ENCODE results near the gene ROBO1. TPM values are rescaled to one million over a fixed set of nuclear protein-coding genes. Genes with fewer than 3 reads are reported as not detected.

ROBO1 gene
- total and polyA plus RNA-seq, 2 donors (not counting 1 experiment from before 2014, with no cell fraction given) = 0.27 to 3.2 TPM

- no peaks in the 10 kb centered on the region for H3K79me2 ChIP-seq (ENCODE audit: control insufficient read depth, insufficient read depth, low read length)
- ChIA-PET POLR2A (no interaction called here), CTCF (no interaction called here)
- DNase-seq (no peak), ATAC-seq (ENCODE audit: low read depth) (no peak)
- no peak overlapping the region for H3K4me2 ChIP-seq (replicated peaks; ENCODE audit: low read depth, low read length, poor library complexity, severe bottlenecking)
- H3K27me3 Mint-ChIP-seq = no peaks in the 10 kb centered on the region
- 59% methylated on average over 4 of the region's 5 CpGs for WGBS (ENCODE audit: insufficient coverage)
- no peaks in the 10 kb centered on the region for H3K9me3 Mint-ChIP-seq (ENCODE audit: insufficient read depth)
- no peaks in the 10 kb centered on the region for H4K20me1 ChIP-seq (ENCODE audit: control insufficient read depth, insufficient read depth, low read length, poor library complexity, severe bottlenecking)
- H3K4me1 ChIP-seq (ENCODE audit: control insufficient read depth in 2 of 2, insufficient read depth in 2 of 2, low read length in 2 of 2) = no peaks in the 10 kb centered on the region
- no peak for TF ChIP-seq EZH2 (IDR thresholded peaks at IDR 0.05; ENCODE audit: borderline replicate concordance, insufficient read depth, low read depth, low read length, poor library complexity, severe bottlenecking)
- TF ChIP-seq CTCF (IDR thresholded peaks at IDR 0.05) = no peak
- no peak overlapping the region for H3K27ac Mint-ChIP-seq
- no peak overlapping the region for H3K4me3 Mint-ChIP-seq
- no peak overlapping the region for H3K27ac ChIP-seq (ENCODE audit: low read length in 2 of 2)
- intact Hi-C loops (cut with micrococcal nuclease) = no loop called here
- no peak overlapping the region for H3K9ac ChIP-seq (ENCODE audit: low read length)
- H3K9me3 ChIP-seq (ENCODE audit: control extremely low read depth in 1 of 3, control insufficient read depth in 2 of 3, insufficient read depth in 1 of 3, low read length in 2 of 3) = no peaks in the 10 kb centered on the region
- no peaks in the 10 kb centered on the region for H3K4me1 Mint-ChIP-seq
- H3K4me3 ChIP-seq (ENCODE audit: control extremely low read depth in 1 of 5, extremely low read depth in 1 of 5, insufficient read depth in 1 of 5, low read depth in 2 of 5, low read length in 4 of 5) = no peak overlapping the region
- no peaks in the 10 kb centered on the region for H3K27me3 ChIP-seq (replicated peaks in 1 of 4; ENCODE audit: control extremely low read depth in 1 of 4, control insufficient read depth in 3 of 4, insufficient read depth in 4 of 4, low read length in 3 of 4)
- no peaks in the 10 kb centered on the region for H3K36me3 ChIP-seq (replicated peaks in 1 of 2; ENCODE audit: control extremely low read depth in 1 of 2, control insufficient read depth in 1 of 2, extremely low read depth in 1 of 2, insufficient read depth in 2 of 2, low read length in 1 of 2)
- H2AFZ ChIP-seq (ENCODE audit: insufficient read depth, low read depth, low read length, poor library complexity, severe bottlenecking) = no peak overlapping the region
These were observed 810.3 kb downstream of the ROBO1 start for GRCh38 chr3:78957456-78957855.

- H3K27ac Mint-ChIP-seq = no peak overlapping the region
- DNase-seq (no peak), ATAC-seq (ENCODE audit: low read depth) (no peak)
- H2AFZ ChIP-seq (ENCODE audit: insufficient read depth, low read depth, low read length, poor library complexity, severe bottlenecking) = no peak overlapping the region
- no peaks in the 10 kb centered on the region for H3K27me3 Mint-ChIP-seq
- H3K4me1 ChIP-seq (ENCODE audit: control insufficient read depth in 2 of 2, insufficient read depth in 2 of 2, low read length in 2 of 2) = no peaks in the 10 kb centered on the region
- peaks cover 6% of the 10 kb centered on the region for H3K9me3 Mint-ChIP-seq (ENCODE audit: insufficient read depth)
- no peak overlapping the region for H3K4me3 Mint-ChIP-seq
- H3K4me2 ChIP-seq (replicated peaks; ENCODE audit: low read depth, low read length, poor library complexity, severe bottlenecking) = no peak overlapping the region
- H3K9ac ChIP-seq (ENCODE audit: low read length) = no peak overlapping the region
- H3K4me3 ChIP-seq (ENCODE audit: control extremely low read depth in 1 of 5, extremely low read depth in 1 of 5, insufficient read depth in 1 of 5, low read depth in 2 of 5, low read length in 4 of 5) = no peak overlapping the region
- intact Hi-C loops (cut with micrococcal nuclease) = no loop called here
- no peak overlapping the region for H3K27ac ChIP-seq (ENCODE audit: low read length in 2 of 2)
- H3K36me3 ChIP-seq (replicated peaks in 1 of 2; ENCODE audit: control extremely low read depth in 1 of 2, control insufficient read depth in 1 of 2, extremely low read depth in 1 of 2, insufficient read depth in 2 of 2, low read length in 1 of 2) = no peaks in the 10 kb centered on the region
- no peaks in the 10 kb centered on the region for H3K9me3 ChIP-seq (ENCODE audit: control extremely low read depth in 1 of 3, control insufficient read depth in 2 of 3, insufficient read depth in 1 of 3, low read length in 2 of 3)
- WGBS (ENCODE audit: insufficient coverage) = no CpG with 5 or more reads among the region's 4 CpGs
- H3K27me3 ChIP-seq (replicated peaks in 1 of 4; ENCODE audit: control extremely low read depth in 1 of 4, control insufficient read depth in 3 of 4, insufficient read depth in 4 of 4, low read length in 3 of 4) = no peaks in the 10 kb centered on the region
- H3K4me1 Mint-ChIP-seq = no peaks in the 10 kb centered on the region
- TF ChIP-seq EZH2 (IDR thresholded peaks at IDR 0.05; ENCODE audit: borderline replicate concordance, insufficient read depth, low read depth, low read length, poor library complexity, severe bottlenecking) (no peak), CTCF (IDR thresholded peaks at IDR 0.05) (no peak)
- H4K20me1 ChIP-seq (ENCODE audit: control insufficient read depth, insufficient read depth, low read length, poor library complexity, severe bottlenecking) = no peaks in the 10 kb centered on the region
- POLR2A ChIA-PET = no interaction called here
- CTCF ChIA-PET = no interaction called here
- H3K79me2 ChIP-seq (ENCODE audit: control insufficient read depth, insufficient read depth, low read length) = no peaks in the 10 kb centered on the region
These were observed 816.4 kb downstream of the ROBO1 start for GRCh38 chr3:78951342-78951945.

All from B cell (primary cell).